Right ventricle myocardium superior (tissue), 1 donor: ENCODE data around the gene RNF224. TPM values are rescaled to one million over a fixed set of nuclear protein-coding genes. Genes with fewer than 3 reads are reported as not detected.

Source experiments
- ATAC-seq: fragments of 200-7000 bp; cut with Tn5 transposase; one replicate; pipeline ENCODE4 v1.9.1; 2020; ENCODE audit warnings: mild to moderate bottlenecking; ENCODE audit not compliant: poor library complexity
- DNase-seq: peaks from one replicate; pipeline ENCODE4 v3.0.0-alpha.2; 2020
- intact Hi-C: fragments of 100-400 bp; cut with DNase I; formaldehyde crosslinking; loops from one replicate; pipeline ENCODE4 v1.11.2; 2022
- total RNA-seq: library from RNA; stranded (reverse); fragmentation: NEBNext Ultra II Directional; extraction: Animal tissue kit (Norgen Biotek cat#: 25700); gene quantifications from one replicate; pipeline ENCODE4 v1.2.1, GENCODE V29; 2021
- donor health status: DM: no; HTN: yes; CAD: no; lungs with severe emphysema.

Gene RNF224
- total RNA-seq, 1 donor from 2014 or later = not detected

DNA sequence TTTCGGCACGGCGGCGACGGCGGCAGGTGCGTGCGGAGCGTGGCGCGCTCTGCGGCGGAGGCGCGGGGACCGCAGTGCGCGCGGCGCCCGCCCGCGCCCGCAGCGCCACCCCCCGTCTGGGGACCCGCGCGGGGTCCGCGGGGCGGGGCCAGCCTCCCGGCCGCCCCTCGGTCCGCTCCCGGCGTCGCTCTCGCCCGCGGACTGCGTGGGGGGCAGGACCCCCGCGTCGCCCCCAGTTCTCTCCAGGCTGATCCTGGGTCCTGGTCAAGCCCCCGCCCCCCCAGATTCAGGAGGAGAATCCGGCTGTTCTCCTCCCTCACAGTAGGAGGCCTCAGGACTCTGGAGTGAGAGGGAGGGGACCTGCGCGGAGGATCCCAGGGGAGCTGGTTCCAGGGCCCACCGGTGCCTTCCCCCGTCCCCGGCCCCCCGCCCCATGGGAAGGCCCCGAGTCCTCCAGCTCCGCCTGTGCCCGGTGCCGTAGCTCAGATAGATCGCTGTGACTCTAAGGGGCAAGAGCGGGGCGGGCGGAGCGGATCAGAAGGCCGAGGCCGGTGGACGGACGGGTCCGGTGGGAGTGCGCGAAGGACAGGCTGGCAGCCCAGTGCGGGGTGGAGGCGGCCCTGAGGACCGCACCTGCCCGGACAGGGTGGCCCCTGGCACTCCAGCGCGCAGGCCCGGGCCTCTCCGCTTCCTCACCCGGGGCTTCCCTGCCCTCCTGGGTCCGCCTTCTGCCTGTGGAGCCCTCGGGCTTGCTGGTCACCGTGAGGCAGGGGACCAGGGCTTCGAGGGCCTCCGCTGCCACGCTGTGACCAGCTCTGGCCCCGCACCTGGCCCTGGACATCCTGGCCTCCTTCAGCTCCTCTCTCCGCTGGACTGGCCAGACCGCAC lies 4.9 kb upstream of the RNF224 start, which contains the start of gene RNF208:
TSS of gene RNF208 (minus strand) at position 51 of the 888 bp plus-strand sequence. CDS start 1,028 bp downstream, outside the sequence.
- DNase-seq (no peak), ATAC-seq (peak; percentile 4)
- intact Hi-C loops = no loop called here

DNA sequence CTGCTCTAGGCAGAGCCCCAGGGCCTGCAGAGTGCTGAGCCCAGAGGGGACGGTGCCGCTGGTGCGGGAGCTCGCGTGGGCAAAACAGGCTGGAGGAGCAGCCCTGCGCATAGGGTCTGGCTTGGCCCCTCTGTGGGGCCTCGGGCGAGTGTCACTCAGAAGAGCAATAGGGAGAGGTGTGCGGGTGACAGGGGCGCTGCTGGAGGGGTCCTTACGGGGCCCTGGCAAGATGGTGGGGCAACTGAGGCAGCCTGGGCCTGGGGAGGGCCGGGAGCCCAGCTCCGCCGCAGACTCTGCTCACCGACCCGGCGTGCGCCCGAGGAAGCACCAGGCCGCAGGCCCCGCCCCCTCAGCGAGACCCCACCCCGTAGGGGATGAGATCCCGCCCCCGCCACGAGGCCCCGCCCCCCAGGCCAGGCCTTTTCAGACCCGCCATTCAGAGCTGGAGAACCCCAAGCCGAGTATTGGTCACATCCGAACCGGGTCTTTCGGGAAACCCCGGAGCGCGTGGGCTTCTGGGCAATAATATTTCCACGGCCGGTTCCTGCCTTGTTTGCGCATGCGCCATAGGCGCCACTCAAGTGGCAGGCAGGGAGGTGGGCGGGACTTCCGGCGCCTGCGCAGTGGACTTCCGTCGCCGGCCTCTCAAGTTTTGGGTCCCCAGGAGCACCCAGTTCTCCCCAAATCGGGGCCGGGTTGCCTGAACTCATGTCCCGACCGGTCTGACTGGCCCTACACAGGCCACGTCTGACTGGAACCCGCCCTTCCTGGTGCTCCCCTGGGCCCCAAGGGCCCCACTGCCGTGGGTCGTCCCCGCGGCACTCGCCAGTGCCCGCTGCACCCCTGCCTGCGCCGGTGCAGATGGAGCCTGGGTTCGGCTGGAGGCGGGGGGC lies 4.0 kb upstream of the RNF224 start:
- intact Hi-C loops = no loop called here
- DNase-seq (peak; percentile 98), ATAC-seq (peak; percentile 93)

DNA sequence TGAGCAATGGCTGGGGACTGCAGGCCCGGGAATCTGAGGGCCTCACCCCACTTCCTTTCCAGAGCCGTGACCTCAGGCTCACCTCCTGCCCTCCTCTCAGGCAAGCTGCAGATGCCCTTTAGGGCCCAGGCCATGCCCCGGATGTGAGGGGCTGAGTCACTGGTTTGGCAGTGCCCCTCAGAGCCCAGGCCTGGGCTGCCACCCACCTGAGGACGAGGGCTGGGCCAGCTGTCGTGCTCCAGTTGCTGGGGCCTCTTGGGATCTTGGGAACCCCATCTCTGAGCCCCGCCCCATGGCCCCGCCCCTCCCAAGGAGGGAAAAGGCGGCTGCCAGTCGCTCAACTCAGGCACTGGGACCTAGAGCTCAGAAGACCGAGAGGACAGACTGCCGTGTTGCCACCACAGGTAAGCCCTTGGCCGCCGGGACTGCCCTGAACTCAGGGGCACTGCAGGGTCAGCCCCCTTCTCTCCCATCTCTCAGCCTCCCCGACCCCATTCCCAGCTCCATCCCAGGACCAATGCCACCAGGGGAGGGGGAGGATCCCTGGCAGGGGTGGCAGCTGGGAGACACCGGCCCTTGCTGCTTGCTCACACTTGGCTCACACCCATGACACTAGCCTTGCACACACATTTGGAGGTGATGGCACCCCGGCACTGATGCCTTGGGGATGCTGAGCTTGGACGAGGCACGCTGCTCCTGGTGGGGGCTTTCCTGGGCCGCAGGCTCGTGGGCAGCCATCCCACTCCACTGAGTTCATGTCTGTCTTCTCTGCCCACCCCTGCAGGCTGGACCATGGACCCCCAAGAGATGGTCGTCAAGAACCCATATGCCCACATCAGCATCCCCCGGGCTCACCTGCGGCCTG lies 2.2 kb upstream of the RNF224 start, which contains the start of gene CYSRT1:
TSS of gene CYSRT1 (plus strand) at position 345 of the 865 bp plus-strand sequence. CDS start at position 793, 448 bp downstream.
- intact Hi-C loops = loop anchor here (5.0 kb wide), 1 partner anchor 33 kb away; no protein-coding TSS in a partner anchor
- ATAC-seq = no peak
- DNase-seq = no peak

DNA sequence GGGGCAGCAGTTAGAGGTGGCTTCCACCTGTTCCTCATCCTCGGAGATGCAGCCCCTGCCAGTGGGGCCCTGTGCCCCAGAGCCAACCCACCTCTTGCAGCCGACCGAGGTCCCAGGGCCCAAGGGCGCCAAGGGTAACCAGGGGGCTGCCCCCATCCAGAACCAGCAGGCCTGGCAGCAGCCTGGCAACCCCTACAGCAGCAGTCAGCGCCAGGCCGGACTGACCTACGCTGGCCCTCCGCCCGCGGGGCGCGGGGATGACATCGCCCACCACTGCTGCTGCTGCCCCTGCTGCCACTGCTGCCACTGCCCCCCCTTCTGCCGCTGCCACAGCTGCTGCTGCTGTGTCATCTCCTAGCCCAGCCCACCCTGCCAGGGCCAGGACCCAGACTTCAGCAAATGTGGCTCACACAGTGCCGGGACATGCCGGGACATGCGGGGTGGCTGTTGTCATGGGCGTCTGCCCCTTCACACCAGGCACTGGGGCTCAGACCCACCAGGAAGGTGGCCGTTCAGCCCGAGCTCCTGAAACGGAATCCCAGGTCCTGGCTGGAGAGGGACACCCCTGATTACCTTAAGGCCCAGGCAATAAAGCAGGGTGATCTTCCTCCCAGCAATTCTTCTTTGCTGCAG lies 1.5 kb upstream of the RNF224 start:
- ATAC-seq (no peak), DNase-seq (no peak)
- intact Hi-C loops = loop anchor here (2.0 to 5.0 kb wide), 2 partner anchors 34 to 107 kb away; no protein-coding TSS in a partner anchor

DNA sequence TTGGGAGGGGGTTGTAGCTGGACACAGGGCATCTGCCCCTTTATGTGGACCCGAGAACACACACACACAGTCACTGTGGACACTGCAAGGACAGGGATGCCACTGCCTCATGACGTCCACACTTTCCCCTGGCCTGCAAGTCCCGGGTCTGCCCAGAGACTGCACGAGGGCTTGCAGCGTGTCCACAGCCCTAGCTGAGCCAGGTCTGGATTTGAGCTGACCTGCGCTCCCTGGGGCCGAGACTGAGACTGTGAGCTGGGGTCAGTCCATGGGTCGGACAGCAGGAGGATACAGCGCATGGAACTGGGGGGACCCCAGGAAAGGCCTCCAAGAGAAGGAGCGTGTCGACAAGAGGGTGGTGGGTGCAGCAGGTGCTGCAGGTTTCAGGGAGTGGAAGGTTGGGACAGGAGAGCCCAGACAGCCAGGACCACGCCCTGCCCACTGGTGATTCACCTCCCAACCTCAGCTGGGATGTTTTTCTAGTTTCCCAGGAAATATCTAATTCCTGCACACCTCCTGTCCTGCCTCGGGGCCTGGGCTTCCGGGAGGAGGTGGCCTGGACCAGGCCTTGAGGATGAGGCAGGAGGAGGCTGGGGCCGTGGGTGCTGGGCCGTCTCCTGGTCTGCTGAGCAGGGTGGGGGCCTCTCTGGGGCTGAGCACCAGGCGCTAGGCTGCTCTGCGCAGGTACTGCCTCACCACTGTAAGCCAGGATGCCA lies 806 bp upstream of the RNF224 start:
- DNase-seq (no peak), ATAC-seq (no peak)
- intact Hi-C loops = loop anchor here (2.0 to 5.0 kb wide), 2 partner anchors 34 to 108 kb away; no protein-coding TSS in a partner anchor

DNA sequence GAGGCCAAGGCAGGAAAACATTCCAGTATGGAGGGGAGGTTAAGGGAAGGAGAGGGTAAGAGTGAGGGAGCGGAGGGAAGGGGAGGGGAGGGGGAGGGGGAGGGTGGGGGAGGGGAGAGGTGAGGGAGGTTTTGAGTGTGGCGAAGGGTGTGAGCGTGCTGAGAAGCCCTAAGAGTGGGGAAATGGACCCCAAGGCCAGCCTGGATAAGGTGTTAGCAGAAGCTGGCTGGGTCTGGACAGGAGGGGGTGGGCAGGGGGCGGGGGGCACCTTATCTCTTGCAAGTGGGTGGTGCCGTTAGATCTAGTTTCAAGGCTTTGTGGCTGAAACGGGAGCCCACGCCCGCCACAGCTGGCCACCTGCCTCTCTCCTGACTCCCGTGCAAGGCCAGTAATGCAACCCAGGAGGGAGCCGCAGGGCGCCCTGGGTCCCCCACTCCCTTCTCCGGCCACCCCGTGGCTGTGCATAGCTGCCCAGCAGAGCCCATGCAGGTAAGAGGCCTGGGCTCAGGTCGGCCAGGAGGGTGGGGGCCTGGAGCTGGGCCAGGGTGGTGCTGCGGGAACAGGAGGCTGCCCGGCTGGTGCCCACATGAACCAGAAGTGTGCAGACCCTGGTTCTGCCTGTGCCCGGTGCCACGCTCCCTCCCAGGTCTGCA lies 677 bp downstream of the RNF224 start:
- intact Hi-C loops = loop anchor here (2.0 to 5.0 kb wide), 2 partner anchors 36 to 109 kb away; no protein-coding TSS in a partner anchor
- DNase-seq (no peak), ATAC-seq (no peak)

DNA sequence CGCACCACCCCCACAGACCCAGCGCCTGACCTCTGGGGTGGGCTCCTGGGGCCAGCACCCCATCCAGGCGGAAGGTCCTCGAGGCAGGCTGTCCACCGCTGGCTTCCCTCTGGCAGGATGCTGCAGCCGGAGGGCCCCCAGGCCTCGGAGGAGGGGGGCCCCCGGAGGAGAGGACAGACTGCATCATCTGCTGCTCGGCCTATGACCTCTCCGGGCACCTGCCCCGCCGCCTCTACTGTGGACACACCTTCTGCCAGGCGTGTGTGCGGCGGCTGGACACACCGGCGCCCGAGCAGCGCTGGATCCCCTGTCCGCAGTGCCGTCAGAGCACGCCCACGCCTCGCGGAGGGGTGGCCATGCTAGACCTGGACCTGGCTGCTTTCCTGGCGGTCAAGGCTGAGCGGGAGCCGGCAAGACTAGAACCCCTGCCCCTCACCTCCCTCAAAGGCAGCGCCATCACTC lies 1.2 kb downstream of the RNF224 start:
- intact Hi-C loops = loop anchor here (5.0 kb wide), 1 partner anchor 36 kb away; no protein-coding TSS in a partner anchor
- DNase-seq (no peak), ATAC-seq (no peak)

DNA sequence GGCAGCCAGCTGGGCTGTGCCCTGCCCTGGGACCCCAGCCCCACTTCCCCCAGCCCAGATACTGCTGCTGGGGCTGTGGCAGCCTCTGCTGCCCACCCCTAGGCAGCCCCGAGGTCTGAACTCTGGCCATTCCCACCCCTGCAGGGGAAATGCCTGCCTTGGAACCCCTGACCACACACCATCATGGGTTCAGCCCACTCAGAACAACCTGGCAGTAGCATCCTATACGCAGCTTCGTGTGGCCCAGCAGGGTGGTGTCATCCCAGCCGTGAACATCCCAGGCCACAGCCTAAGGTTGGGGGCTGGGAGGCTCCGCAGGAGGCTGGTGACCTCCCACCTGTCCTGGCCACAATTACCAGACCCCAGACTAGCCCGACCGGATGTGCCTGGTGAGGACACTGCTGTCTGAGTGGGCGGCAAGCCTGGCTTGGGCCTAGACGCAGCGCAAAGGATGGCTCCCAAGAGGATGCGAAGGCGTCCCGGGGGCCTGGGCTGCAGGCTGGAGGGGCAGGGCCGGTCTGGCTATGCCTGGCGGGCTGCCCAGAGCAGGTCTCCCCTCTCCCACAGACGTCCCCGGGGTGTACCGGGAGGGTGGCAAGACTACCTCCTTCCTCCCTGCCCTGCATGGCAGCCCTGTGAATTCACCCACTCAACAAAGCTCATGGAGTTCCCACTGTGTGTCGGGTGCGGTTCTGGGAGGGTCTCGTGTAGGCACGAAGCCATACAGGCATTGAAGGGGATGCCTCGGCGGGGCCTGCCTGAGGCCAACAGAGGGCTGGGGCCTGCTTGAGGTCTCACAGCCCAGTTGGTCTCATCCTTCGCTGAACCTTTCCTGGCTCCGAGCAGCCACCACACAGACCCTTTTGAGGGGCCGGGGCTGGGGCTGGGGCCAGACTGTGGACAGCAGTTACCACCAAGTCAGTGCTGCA lies 1.9 kb downstream of the RNF224 start:
- intact Hi-C loops = loop anchor here (5.0 kb wide), 1 partner anchor 37 kb away; no protein-coding TSS in a partner anchor
- ATAC-seq = no peak
- no peak for DNase-seq

DNA sequence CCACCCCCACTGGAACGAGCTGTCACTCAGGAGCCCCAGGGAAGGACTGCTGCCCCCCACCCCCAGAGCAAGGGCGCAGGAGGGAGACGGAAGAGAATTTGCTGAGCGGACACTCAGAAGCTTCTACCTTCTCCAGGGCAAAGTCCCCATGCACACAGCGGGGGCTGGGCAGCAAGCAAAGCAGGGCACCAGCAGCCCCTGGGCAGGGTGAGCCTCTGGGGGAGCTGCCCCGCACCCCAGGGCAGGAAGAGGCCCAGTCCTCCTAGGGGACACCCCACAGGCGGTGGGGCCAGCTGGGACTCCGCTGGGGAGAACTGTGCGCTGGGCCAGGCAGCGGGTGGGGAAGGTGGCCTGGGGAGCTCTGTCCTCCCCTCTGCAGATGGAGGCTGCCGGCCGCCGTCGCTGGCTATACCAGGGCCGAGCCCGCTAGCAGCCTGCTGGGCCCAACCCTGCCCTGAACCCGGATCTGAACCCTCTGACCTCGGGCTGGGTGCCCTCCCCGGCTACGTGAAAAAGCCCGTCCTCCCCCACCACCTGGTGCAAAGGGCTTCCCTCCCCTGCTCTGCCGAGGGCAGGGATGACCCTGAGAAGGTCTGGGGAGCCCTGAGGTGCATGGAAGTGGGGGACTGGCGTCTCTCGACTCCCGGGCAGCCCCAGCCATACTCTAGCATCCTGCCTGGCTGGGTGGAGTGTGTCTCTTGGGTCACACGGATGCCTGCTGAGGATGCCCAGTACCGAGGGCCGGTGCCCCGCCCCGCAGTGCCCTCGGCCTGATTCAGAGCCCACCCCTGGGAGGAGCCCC lies 2.8 kb downstream of the RNF224 start:
- DNase-seq = no peak
- intact Hi-C loops = loop anchor here (5.0 kb wide), 1 partner anchor 38 kb away; no protein-coding TSS in a partner anchor
- ATAC-seq = no peak

DNA sequence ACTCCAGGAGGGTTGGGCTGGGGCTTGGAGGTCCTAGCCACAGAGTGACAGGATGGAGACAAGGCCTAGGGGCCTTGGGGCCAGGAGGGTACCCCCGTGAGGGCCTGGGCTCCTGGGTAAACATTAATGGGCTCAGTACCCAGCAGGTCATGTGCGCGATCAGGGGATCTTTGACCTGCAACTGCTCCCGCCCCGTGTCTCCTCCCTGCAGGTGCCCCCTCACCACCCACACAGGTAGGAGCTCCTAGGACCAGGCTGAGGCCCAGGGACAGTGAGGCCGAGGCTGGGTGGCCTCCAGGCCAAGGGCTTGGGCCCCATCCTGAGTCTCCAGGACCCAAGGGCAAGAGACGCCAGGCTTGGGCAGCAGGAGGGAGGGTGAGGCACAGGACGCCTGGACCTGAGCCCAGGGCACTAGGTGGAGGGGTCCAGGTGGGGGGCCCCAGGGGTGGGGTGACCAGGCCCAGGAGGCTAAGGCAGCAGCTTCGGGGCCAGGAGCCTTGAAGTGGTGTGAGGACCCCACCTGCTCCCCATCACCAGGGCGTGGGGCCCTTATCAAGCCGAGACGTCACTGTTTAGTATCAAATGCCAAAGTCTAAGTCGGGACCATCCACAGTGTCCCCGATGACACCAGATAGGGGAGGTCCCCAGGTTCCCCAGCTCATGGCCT lies 3.5 kb downstream of the RNF224 start, which contains the start of gene SLC34A3:
TSS of gene SLC34A3 (plus strand) at position 197 of the 667 bp plus-strand sequence. CDS start 802 bp downstream, outside the sequence.
- no peak for ATAC-seq
- DNase-seq = no peak
- intact Hi-C loops = no loop called here

DNA sequence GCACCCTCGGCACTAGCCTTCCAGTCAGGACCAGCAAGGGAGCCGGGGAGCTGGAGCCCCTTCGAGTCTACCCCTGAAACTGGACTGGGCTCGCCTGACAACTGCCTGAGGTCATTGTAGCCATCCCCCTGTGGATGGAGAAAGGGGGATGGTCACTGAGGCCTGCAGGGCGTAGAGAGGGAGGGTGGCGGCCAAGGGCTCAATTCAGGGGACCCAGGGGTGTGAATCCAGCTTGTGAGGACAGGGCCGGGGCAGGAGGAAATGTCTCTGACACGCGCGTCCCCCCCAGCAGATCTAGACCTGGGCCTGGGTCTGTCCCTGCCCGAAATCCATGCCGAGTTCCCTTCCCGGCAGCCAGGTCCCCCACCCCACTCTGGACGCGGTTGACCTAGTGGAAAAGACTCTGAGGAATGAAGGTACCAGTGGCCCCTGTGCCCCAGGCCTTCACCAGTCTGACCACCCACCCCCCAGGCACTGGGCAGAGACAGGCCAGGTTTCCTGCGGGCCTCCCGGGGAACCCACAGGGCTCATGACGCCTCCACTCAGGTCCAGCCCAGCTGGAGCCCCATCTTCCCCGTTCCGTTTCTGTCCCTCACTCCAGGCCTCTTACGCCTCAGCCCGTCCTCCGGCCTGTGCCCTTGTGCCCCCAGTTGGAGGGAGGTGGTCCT lies 4.2 kb downstream of the RNF224 start:
- DNase-seq (no peak), ATAC-seq (no peak)
- intact Hi-C loops = no loop called here

DNA sequence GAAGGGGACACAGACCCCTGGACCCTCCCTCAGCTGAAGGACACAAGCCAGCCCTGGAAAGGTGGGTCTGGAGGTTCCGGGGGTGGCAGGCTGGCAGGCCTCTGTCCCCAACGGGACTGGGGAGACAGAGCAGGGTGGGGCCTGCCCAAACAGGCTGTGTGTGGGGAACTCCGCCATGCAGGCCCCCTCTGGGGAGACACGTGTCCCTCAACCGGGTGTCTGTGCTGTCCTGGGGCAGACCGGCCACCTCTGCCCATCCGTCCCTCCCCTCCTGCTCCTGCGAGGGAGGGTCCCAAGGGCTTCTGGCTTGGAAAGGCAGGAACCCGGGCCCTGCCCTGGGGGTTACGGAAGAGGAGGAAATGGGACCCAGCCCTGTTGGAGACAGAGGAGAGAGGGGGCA lies 4.8 kb downstream of the RNF224 start:
- intact Hi-C loops = no loop called here
- no peak for DNase-seq
- ATAC-seq = no peak

DNA sequence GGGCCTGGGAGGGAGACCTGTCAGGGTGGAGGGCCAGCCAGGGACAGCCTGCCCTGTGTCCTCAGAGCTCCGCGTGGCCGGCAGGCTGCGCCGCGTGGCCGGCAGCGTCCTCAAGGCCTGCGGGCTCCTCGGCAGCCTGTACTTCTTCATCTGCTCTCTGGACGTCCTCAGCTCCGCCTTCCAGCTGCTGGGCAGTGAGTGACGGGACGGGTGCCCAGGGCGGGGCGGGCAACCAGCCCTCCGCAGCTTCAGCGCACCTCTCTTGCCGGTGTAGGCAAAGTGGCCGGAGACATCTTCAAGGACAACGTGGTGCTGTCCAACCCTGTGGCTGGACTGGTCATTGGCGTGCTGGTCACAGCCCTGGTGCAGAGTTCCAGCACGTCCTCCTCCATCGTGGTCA lies 5.2 kb downstream of the RNF224 start:
- intact Hi-C loops = no loop called here
- no peak for ATAC-seq
- no peak for DNase-seq
